Medulla oblongata (tissue), 1 donor: Measurements from ENCODE around the gene PIGBOS1.
A peak's percentile ranks its signal among the peaks of the same experiment; 100 is the strongest.
"Not testable (repeated sequence)": the region's sequence is repeated elsewhere in the genome, so short reads cannot be mapped to it uniquely, and the experiment has no call there.

Experiments
- DNase-seq: peaks from one replicate; pipeline ENCODE4 v3.0.0-alpha.2; 2015; ENCODE audit errors: extremely low spot score

The PIGBOS1 gene

DNA sequence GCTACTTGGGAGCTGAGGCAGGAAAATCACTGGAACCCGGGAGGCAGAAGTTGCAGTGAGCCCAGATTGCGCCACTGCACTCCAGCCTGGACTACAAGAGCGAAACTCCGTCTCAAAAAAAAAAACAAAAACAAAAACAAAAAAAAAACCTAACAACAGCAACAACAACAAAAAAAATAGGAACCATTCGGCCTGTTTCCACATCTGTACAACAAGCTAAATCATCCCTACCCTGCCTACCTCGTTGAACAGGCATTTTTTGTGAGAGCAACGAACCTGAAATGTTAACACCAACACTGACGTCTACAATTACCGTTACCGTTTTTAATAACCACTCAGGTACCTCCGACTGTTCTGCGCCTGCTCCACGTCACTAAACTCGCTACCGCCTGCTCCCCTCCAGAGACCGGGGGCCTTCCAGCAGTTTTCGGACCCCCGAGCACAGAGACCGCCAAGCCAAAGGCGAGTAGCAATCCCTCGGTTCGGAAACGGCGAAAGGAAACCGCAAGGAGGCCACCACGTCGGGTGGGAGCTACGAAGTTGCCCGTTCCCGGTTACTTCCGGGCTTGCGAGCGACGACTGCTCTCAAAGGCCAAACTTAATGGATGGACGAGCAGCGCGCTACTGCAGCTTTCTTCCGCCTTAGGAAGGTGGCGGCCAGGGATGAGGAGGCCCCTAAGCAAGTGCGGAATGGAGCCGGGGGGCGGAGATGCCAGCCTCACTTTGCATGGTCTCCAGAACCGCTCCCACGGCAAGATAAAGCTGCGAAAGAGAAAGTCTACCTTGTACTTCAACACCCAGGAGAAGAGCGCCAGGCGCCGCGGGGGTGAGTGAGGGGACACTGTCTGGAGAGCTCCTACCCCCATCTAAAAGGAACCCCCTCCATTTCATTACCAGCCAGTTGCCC, at the start of gene PIGBOS1, which contains the start of gene PIGB:
Gene PIGBOS1 (minus strand): TSS at position 536 of the 907 bp plus-strand sequence. CDS start 1,331 bp downstream, outside the sequence.
Gene PIGB (plus strand): TSS at position 635 of the 907 bp plus-strand sequence. CDS start 29 bp downstream, at position 664.
- peak; percentile 90 for DNase-seq

GRCh38 chr15:55366981-55367380, 48.1 kb upstream of the PIGBOS1 start:
- no peak for DNase-seq

DNA sequence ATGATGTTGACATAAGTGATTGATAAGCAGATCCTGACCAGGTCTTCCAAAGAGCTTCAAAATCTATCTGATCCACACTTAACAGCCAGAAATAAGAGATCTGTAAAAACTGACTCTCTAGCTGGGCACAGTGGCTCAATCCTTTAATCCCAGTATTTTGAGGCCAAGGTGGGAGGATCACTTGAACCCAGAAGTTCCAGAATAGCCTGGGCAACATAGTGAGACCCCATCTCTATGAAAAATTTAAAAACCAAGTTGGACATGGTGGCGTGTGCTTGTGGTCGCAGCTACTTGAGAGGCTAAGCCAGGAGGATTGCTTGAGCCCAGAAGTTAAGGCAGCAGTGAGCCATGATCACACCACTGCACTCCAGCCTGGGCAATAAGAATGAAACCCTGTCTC, 43.7 kb upstream of the PIGBOS1 start:
- DNase-seq: no peak

- DNase-seq: no peak
Measured at GRCh38 chr15:55361048-55361447, 42.1 kb upstream of the PIGBOS1 start.

GRCh38 chr15:55360256-55360655, 41.3 kb upstream of the PIGBOS1 start:
- DNase-seq: no peak

DNA sequence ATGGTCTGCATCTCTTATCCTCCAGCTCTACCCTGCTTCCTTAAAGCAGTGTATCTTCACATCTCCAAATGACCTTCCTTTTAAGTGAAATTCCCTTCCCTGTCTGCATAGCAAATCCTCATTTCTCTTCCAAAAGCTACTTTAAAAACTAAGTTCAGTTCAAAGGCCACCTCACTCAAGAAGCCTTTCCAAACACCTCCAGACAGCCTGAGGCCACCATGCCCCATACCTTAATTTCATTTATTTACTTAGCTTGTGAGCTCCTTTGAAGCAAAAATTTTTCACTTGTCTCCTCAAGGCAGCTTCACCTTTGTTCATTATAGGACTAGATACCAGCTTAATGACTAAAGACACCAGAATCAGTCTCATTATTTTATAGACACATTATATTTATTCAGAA, 39.5 kb upstream of the PIGBOS1 start:
- DNase-seq: no peak

- DNase-seq: no peak
Measured at GRCh38 chr15:55357774-55358173, 38.9 kb upstream of the PIGBOS1 start.

- DNase-seq: no peak
Measured at GRCh38 chr15:55356985-55357585, 38.2 kb upstream of the PIGBOS1 start.

- no peak for DNase-seq
Measured at GRCh38 chr15:55353025-55353424, 34.1 kb upstream of the PIGBOS1 start.

GRCh38 chr15:55349282-55349681, 30.4 kb upstream of the PIGBOS1 start:
- DNase-seq: no peak

GRCh38 chr15:55348281-55348778, 29.4 kb upstream of the PIGBOS1 start:
- DNase-seq: no peak

GRCh38 chr15:55344206-55344605, 25.3 kb upstream of the PIGBOS1 start:
- no peak for DNase-seq

- no peak for DNase-seq
Measured at GRCh38 chr15:55343168-55343567, 24.2 kb upstream of the PIGBOS1 start.

- DNase-seq: no peak
Measured at GRCh38 chr15:55337160-55337559, 18.2 kb upstream of the PIGBOS1 start.

- no peak for DNase-seq
Measured at GRCh38 chr15:55334997-55335396, 16.1 kb upstream of the PIGBOS1 start.

DNA sequence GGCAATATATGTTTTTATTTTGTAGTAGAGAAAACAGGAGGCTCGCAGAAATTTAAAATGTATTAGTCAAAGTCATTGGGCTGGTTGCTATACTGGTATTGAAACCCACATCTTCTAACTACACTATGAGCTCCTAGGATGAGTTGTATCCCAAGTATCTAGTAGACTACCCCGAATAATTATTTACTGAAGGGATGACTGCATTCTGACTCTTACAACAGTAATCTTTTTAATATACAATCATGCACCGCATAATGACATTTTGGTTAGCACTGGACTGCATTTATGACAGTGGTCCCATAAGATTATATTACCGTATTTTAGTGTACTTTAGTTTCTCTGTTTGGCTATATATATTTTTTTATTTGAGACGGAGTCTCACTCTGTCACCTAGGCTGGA, 15.4 kb upstream of the PIGBOS1 start:
- DNase-seq: no peak

DNA sequence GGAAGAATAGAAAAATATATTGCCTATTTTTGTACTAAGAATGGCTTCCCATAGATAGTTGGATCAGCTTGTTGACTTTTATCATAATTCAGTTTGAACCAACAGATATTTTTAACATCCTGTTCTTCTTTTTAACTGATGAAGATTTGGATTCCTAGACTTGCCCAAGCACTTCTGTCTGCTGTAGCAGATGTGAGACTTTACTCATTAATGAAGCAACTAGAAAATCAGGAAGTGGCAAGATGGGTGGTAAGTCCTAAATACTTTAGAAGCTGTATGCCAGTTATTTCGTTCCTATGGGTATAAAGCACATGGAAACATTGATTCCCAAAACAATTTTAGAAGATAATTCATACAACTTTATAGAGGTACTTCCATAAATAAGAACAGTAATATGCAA, 8.5 kb upstream of the PIGBOS1 start:
- DNase-seq: no peak

DNA sequence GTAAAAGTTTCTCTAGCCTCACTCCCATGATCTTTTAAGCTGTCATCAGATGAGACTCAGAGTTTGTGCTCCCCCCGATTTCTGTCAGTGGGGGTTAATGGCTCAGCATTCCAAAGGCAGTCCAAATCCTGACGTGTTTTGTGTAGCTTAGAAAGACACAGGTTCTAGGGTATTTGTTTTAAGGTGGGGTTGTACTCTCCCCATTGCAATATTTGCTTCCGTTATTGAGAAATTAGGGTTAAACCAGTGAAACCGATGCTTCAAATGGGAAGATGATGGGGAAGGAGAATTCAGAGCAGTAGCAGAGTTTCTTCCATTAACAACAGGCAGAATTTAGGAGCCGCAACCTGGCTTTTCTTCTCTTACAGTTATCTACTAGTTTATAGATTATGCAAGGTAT, 3.5 kb upstream of the PIGBOS1 start:
- no peak for DNase-seq

- DNase-seq: no peak
Measured at GRCh38 chr15:55320963-55321362, 2.0 kb upstream of the PIGBOS1 start.

DNA sequence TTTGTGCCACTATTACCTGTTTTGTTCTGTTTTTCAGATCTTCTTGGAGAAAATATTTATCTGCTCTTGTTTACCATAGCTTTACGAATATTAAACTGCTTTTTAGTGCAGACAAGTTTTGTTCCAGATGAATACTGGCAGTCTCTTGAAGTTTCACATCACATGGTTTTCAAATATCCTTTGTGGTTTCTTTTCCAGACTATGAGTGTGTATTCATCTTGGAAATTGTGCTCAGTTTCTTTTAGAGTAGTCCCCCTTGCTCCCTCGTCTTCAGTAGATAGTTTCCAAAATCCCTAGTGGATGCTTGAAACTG, 1.3 kb upstream of the PIGBOS1 start:
- no peak for DNase-seq

GRCh38 chr15:55319537-55320237, 764 bp upstream of the PIGBOS1 start:
- peak; percentile 46 for DNase-seq

- DNase-seq: not testable (repeated sequence)
Measured at GRCh38 chr15:55302801-55303200, 16.1 kb downstream of the PIGBOS1 start.
